Activated T-helper 1 cell treated with anti-CD3 and anti-CD28 coated beads, Interleukin-12 subunit alpha, Interleukin-12 subunit beta, Interleukin-2, Interleukin-4 antibody, amounts not matched to agents 30 ng/mL and 10 ng/mL and 1 ng/mL, durations not matched to agents 14 hours and 24 hours and 36 hours (primary cell): ENCODE measurements around the gene CTRL. TPM values are rescaled to one million over a fixed set of nuclear protein-coding genes. Genes with fewer than 3 reads are reported as not detected.

Experiments
- DNase-seq: peaks from one replicate; pipeline ENCODE4 v3.0.0; 2021; ENCODE audit warnings: low spot score
- H3K27ac Mint-ChIP-seq: one replicate; pipeline ENCODE4 v1.8.0; 2021; ENCODE audit warnings: mild to moderate bottlenecking, mixed read lengths
- H3K27me3 Mint-ChIP-seq: one replicate; pipeline ENCODE4 v1.8.0; 2022; ENCODE audit warnings: mild to moderate bottlenecking, moderate library complexity, mixed read lengths; ENCODE audit not compliant: insufficient read depth
- H3K36me3 Mint-ChIP-seq: one replicate; pipeline ENCODE4 v1.8.0; 2021; ENCODE audit warnings: low read depth, mixed read lengths
- H3K4me1 Mint-ChIP-seq: one replicate; pipeline ENCODE4 v1.8.0; 2021; ENCODE audit warnings: low read depth, mixed read lengths
- H3K4me3 Mint-ChIP-seq: one replicate; pipeline ENCODE4 v1.8.0; 2021; ENCODE audit warnings: mild to moderate bottlenecking, moderate library complexity, mixed read lengths
- H3K9me3 Mint-ChIP-seq: one replicate; pipeline ENCODE4 v1.8.0; 2021; ENCODE audit warnings: mixed read lengths
- intact Hi-C: fragments of 100-400 bp; cut with micrococcal nuclease; formaldehyde crosslinking; loops from one replicate; pipeline ENCODE4 v1.15.1; 2024
- total RNA-seq: library from RNA; stranded (reverse); gene quantifications from 2 replicates; pipeline ENCODE4 v1.2.3, GENCODE V29; 2022

Gene CTRL
- total RNA-seq, 1 donor from 2014 or later = 5.5 TPM

DNA sequence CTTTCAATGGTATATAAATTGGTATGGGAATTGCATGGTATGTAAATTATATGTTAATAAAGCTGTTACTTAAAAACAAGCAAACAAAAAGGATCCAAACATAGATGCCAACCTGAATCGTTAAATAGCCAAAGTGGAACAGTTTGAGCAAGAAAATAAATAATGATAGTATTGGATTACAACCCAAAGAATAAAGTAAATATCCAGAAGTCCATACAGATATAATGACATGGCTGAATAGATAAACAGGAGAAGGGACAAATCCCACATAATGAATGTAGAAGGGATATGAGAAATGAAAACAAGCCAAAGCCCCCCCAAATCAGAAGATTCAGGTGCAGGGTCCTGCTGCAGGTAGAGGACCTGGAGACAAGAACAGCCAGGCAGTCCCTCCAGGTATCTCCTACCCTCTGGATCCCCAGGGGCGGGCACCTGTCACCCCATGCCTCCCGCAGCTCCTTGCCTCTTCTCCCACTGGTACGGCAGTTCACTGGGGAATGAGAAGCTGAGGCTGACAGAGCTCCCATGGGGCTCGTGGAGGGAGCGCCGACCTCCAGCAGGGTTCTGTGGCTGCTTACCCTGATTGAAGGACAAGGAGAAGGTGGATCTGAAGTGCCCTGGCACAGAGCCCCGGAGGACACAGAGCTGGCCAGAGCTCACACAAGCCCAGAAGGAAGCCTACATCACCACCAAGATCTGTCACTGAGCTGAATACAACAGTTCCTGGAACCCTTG lies 22.1 kb upstream of the CTRL start:
- H3K27ac Mint-ChIP-seq = no peak overlapping the region
- DNase-seq = no peak
- H3K4me3 Mint-ChIP-seq = no peak overlapping the region
- no peaks in the 10 kb centered on the region for H3K4me1 Mint-ChIP-seq
- no peaks in the 10 kb centered on the region for H3K9me3 Mint-ChIP-seq
- H3K27me3 Mint-ChIP-seq = no peaks in the 10 kb centered on the region
- peaks cover 8% of the 10 kb centered on the region for H3K36me3 Mint-ChIP-seq
- intact Hi-C loops = no loop called here

DNA sequence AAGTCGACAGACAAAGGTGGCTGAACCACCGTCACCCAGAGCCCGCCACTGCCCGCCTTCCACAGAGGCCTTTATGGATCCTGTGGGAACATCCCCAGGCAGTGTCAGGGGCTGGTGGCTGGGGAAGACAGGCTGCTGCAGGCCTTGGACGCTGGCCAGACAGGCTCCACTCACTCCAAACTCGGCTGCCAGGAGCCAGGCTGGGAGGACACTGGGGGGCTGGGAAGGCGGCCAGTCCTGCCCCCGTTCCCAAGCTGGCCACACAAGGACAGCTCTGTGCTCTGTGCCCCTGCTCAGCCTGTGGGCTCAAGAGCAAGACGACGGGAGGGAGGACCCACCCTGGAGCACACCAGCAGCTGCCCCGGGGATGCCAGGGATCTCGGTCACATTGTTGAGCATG lies 19.8 kb upstream of the CTRL start:
- H3K4me1 Mint-ChIP-seq = no peaks in the 10 kb centered on the region
- intact Hi-C loops = no loop called here
- no peaks in the 10 kb centered on the region for H3K9me3 Mint-ChIP-seq
- no peak for DNase-seq
- H3K27me3 Mint-ChIP-seq = no peaks in the 10 kb centered on the region
- no peak overlapping the region for H3K4me3 Mint-ChIP-seq
- H3K27ac Mint-ChIP-seq = no peak overlapping the region
- peaks cover 8% of the 10 kb centered on the region for H3K36me3 Mint-ChIP-seq

DNA sequence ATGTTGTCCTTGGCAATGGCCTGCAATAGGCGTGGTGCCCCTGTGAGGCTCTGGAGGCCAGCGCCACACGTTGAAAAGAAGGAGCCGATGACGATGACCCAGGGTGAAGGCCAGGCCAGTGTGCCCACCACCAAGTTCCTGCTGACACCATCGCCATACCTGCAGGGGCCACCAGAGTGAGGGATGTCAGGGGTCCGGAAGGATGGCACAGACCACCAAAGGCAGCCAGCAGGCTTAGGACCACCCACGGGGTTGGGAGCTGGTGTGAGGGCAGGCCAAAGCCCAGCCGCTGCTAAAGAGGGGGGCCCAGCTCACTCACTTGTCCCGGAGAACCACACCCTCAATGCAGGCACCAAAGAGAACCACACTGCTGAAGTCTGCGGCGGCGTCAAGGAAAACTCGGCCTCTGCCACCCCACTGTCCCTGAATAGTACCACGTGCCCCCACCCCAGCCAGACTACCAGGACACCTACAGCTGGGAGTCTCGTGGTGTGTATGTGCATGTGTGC lies 18.7 kb upstream of the CTRL start:
- H3K4me1 Mint-ChIP-seq = no peaks in the 10 kb centered on the region
- H3K27me3 Mint-ChIP-seq = no peaks in the 10 kb centered on the region
- H3K27ac Mint-ChIP-seq = no peak overlapping the region
- intact Hi-C loops = no loop called here
- peaks cover 8% of the 10 kb centered on the region for H3K36me3 Mint-ChIP-seq
- no peak overlapping the region for H3K4me3 Mint-ChIP-seq
- no peaks in the 10 kb centered on the region for H3K9me3 Mint-ChIP-seq
- DNase-seq = no peak

DNA sequence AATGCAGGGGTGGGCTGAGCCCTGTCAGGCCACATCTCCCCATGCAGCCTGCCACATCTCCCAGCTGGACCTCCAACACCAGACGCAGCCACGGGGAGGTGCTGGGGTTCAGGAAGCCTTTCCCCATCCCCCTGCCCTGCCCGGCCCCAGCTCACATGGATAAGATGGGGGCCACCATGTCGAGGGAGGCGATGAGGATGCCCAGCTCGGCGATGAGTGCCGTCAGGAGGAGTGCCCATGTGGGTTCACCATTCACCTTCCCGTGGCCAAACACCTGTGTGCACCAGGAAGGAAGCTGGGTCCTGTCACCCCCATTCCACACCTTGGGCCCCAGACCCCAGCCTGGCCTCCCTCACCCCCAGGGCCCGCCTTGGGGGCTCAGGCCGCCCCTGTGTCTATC lies 18.0 kb upstream of the CTRL start:
- Mint-ChIP-seq H3K9me3 (no peaks in the 10 kb centered on the region), H3K4me1 (no peaks in the 10 kb centered on the region), H3K36me3 (peaks cover 8% of the 10 kb centered on the region), H3K27ac (no peak overlapping the region), H3K4me3 (no peak overlapping the region), H3K27me3 (no peaks in the 10 kb centered on the region)
- DNase-seq = no peak
- intact Hi-C loops = no loop called here

DNA sequence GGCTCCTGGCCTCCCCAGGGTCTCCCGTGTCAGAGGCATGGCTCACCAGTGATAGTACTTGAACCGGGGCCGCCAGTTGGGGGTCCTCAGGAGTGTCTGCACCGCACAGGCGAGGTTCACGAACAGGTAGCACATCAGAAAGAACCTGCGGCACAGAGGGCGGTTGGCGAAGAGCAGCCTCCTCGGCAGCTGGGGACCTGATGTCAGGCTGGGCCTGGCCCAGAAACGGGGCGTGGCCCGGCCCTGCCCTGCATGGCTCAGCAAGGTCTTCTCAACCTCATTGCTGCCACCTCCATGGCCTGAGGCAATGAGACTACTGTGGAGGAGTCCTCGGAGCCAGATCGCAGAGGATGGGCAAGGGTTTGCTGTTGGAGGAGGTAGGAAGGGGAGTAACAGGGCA lies 16.4 kb upstream of the CTRL start:
- no peaks in the 10 kb centered on the region for H3K4me1 Mint-ChIP-seq

DNA sequence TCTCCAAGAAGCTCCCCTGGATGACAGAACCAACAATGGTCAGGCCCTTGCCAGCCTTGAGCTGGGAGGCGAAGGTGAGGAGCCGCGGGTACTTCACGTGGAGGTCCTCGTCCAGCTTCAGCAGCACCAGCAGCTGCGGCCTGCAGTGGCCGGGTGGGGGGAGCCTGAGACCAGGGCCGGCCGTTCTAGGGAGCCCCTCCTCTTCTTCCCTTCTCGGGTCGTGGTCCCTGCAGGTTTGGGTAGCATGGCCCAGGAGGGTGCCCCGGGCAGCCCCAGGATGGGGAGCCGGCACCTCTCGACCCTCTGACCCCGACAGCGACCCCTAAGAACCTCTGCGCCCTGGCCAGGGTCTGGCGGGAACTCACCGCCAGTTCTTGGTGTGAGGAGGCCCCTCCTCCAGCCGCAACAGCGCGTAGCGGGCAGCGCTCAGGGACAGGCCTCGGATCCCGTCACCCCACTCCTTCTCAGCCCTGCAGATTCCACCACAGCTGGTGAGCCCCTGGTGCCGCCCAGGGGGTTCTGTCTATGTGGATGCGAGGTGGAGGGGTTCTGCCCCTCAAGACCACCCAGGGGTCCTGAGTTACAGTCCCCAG lies 15.4 kb upstream of the CTRL start:
- intact Hi-C loops = no loop called here
- H3K4me3 Mint-ChIP-seq = no peak overlapping the region
- H3K36me3 Mint-ChIP-seq = peaks cover 8% of the 10 kb centered on the region
- no peaks in the 10 kb centered on the region for H3K27me3 Mint-ChIP-seq
- H3K27ac Mint-ChIP-seq = no peak overlapping the region
- peaks cover 3% of the 10 kb centered on the region for H3K4me1 Mint-ChIP-seq
- no peak for DNase-seq
- no peaks in the 10 kb centered on the region for H3K9me3 Mint-ChIP-seq

More for the DNA sequence above, 16.4 kb upstream of the CTRL start:
- H3K27ac Mint-ChIP-seq = no peak overlapping the region
- intact Hi-C loops = no loop called here
- H3K27me3 Mint-ChIP-seq = no peaks in the 10 kb centered on the region
- no peaks in the 10 kb centered on the region for H3K9me3 Mint-ChIP-seq
- peaks cover 8% of the 10 kb centered on the region for H3K36me3 Mint-ChIP-seq
- H3K4me3 Mint-ChIP-seq = no peak overlapping the region
- no peak for DNase-seq

DNA sequence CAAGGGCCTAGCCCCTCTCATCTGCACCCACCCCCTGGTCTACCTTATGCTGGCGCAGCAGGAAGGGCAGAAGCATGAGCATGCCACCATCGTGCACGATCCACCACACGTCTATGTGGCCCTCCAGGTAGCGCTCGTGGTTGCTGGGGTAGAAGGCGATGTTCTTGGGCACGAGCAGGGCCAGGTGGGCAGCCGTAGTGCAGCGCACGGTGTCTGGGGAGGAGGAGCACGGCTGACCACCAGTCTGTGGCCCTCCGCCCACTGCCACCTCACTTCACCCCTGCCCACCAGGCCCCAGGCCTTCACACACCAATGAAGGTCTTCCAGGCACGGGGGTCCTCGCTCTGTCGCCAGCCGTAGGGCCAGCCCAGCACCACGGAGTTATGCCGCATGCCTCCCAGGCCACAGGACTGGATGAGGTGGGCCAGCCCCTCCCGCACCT lies 14.5 kb upstream of the CTRL start:
- no peak overlapping the region for H3K4me3 Mint-ChIP-seq
- DNase-seq = no peak
- H3K9me3 Mint-ChIP-seq = no peaks in the 10 kb centered on the region
- H3K27me3 Mint-ChIP-seq = no peaks in the 10 kb centered on the region
- H3K4me1 Mint-ChIP-seq = peaks cover 11% of the 10 kb centered on the region
- intact Hi-C loops = no loop called here
- no peak overlapping the region for H3K27ac Mint-ChIP-seq
- H3K36me3 Mint-ChIP-seq = peaks cover 7% of the 10 kb centered on the region

DNA sequence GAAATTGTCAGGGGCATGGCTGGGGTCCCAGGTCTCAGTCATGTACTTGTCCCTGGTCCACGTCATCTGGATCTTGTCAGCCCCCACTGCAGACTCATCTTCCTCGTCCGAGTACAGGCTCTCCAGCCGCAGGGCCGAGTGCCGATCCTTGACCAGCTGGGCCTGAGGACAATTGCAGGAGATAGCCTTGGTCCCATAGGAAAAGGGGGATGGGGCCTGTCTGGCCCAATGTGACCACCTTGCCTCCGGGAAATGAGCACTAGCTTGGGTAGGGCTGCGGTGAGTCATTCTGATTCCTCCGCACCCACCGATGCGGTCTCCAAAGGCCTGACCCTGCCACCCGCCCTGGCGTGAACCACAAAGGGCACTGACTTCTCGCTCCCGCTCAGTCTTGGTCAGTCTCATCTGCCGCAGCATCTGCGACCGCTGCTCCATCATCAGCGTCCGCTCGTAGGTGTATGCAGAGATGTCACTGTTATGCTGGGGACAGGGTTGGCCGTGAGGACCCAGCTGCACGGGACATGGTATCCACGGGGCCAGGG lies 13.8 kb upstream of the CTRL start:
- intact Hi-C loops = no loop called here
- Mint-ChIP-seq H3K4me1 (peaks cover 14% of the 10 kb centered on the region), H3K27me3 (no peaks in the 10 kb centered on the region), H3K9me3 (no peaks in the 10 kb centered on the region), H3K27ac (no peak overlapping the region), H3K4me3 (no peak overlapping the region), H3K36me3 (peaks cover 7% of the 10 kb centered on the region)
- no peak for DNase-seq

DNA sequence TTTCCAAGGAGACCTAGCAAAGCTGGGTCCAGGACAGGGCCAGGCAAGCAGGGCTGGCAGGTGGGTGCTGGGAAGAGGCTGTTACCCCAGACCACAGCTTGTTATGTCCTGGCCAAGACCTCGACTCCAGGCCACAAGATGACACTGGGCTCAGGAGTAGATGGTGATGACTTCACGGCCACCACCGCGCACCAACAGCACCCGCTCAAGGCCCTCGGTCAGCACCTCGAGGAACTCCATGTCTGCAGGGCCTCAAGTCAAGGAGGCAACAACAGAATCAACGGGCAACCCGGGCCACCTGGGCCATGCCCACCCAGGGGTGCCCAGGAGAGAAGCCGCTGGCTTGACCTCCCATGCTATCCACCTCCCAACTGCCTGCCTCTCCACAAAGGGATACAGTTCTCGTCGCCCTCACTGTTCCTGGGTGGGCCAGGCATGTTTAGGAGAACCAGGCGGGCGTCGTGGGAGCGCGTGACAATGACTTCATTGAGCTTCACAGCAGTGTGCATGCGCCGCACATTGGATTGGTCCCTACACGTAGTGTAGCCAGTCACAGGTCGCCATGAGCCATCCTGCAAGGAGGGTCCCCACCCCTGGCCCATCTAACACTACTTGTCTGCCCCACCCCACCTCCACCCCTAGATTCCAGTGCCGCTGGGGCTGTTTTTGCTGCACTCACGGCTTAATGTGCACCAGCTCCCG lies 13.2 kb upstream of the CTRL start:
- intact Hi-C loops = no loop called here
- Mint-ChIP-seq H3K27ac (no peak overlapping the region), H3K4me3 (no peak overlapping the region), H3K9me3 (no peaks in the 10 kb centered on the region), H3K4me1 (peaks cover 20% of the 10 kb centered on the region), H3K27me3 (no peaks in the 10 kb centered on the region), H3K36me3 (peaks cover 10% of the 10 kb centered on the region)
- DNase-seq = no peak

DNA sequence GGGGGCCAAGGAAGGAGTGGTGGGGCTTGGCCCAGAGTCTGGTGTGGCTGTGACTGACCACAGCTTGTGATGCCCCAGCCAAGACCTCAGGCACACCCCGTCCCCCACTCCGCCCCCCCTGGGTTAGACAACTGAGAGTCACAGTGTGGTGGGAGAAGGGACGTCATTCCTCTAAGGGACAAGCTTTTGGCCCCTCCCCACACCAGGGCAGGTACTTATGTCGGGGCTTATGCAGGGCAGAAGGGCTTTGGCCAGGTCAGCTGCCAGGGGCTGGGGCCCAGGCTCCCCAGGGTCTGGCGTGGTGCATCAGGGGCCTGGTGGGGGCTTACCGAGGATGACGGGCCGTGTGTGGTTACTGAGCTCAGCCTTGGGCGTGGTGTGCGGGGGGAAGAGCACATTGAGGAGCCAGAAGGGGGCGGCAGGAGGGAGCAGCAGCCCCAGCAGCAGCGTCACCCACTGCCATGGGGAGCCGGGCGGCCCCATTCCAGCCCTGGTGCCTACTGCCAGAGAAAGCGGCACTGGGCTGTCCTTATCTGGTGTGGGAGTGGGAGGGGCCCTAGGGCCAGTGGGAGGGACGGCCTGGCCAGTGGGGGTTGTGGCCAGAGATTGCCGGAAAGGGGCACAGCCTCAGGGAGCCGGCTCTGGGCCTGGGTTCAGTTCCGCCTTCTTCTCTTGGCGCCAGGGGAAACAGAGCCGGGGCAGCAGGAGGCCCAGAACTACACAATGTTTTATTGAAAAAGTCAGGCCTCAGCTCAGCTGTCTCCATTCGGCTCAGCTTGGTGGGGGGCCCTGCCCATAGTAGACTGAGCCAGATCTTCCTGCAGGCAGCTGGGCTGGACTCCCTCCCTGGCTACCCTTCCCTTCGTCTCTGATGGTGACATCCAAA lies 12.2 kb upstream of the CTRL start, which contains the start of gene LCAT:
Gene LCAT (minus strand): TSS at position 502 of the 886 bp plus-strand sequence. CDS start 19 bp downstream, at position 483.
- DNase-seq = no peak
- no peaks in the 10 kb centered on the region for H3K27me3 Mint-ChIP-seq
- no peak within 1 kb of the TSS for H3K27ac Mint-ChIP-seq
- intact Hi-C loops = no loop called here
- H3K4me1 Mint-ChIP-seq = peaks cover 25% of the 10 kb centered on the region
- H3K4me3 Mint-ChIP-seq = no peak within 1 kb of the TSS
- H3K36me3 Mint-ChIP-seq = peaks cover 13% of the 10 kb centered on the region
- no peaks in the 10 kb centered on the region for H3K9me3 Mint-ChIP-seq

DNA sequence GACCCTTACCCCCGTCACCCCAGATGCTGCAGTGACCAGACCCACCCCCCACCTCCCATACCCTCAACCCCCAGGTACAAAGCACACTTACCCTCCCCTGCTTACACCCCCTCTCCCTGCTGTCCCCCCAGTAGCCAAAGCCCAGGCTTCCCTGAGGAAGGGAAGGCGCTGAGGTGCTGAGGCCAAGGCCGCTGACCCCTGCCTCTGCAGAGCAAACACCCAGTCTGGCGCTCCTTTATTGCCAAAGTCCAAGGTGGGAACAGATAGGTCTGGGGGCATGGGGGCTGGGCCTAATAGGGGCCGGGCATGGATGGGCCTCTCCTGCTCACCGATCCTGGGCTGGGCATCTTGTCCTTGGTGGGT lies 11.6 kb upstream of the CTRL start:
- no peaks in the 10 kb centered on the region for H3K9me3 Mint-ChIP-seq
- peaks cover 12% of the 10 kb centered on the region for H3K36me3 Mint-ChIP-seq
- no peak for DNase-seq
- H3K27ac Mint-ChIP-seq = no peak overlapping the region
- H3K27me3 Mint-ChIP-seq = no peaks in the 10 kb centered on the region
- intact Hi-C loops = no loop called here
- H3K4me1 Mint-ChIP-seq = peaks cover 25% of the 10 kb centered on the region
- H3K4me3 Mint-ChIP-seq = no peak overlapping the region

DNA sequence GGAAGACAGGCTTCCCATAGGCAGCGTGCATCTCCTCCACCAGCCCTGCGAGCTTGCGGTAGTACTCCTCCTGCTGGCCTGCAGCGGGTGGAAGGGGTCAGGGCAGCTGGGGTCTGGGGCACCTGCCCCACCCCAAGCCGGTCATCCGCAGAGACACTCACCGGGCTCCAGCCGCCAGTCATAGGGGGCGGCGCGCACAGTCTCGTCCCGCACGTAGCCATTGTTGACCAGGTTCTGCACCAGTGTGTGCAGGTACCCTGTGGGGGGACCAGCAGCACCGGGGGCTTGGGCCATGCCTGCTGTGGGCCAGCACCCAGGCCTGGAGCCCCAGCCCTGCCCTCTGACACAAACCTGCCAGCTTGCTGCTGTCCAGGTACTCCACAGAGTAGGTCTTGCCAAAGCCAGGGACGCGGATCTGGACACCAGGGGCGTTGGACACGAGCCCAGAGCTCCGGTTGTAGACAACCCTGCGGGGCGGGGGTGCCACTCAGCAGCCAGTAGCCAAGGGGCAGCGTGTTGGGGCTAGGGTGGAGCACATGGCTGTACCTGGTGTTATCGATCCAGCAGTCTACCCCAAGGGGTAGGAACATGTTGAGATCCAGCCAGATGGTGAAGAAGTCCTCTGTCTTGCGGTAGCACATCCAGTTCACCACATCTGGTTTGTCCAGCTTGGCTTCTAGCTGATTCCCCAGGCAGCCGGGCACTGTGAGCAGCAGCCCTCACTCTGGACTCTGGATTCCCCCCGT lies 11.0 kb upstream of the CTRL start:
- H3K4me3 Mint-ChIP-seq = no peak overlapping the region
- no peaks in the 10 kb centered on the region for H3K27me3 Mint-ChIP-seq
- peaks cover 9% of the 10 kb centered on the region for H3K36me3 Mint-ChIP-seq
- DNase-seq = no peak
- H3K9me3 Mint-ChIP-seq = no peaks in the 10 kb centered on the region
- intact Hi-C loops = no loop called here
- H3K4me1 Mint-ChIP-seq = peaks cover 25% of the 10 kb centered on the region
- H3K27ac Mint-ChIP-seq = no peak overlapping the region
